A204.1 (cell line): ENCODE measurements around the gene STRADA.

Experiments
- FAIRE-seq: peaks from 2 replicates; lab custom pipeline; 2012; peaks lifted over from hg19 to GRCh38; lab: Jason Lieb, UNC

Gene STRADA

GRCh38 chr17:63682441-63682840, 59.2 kb downstream of the STRADA start:
- no peak for FAIRE-seq

- no peak for FAIRE-seq
These were observed 60.1 kb downstream of the STRADA start for GRCh38 chr17:63681530-63681929.

- no peak for FAIRE-seq
These were observed 60.9 kb downstream of the STRADA start for GRCh38 chr17:63680700-63681099.

GRCh38 chr17:63679214-63679613, 62.4 kb downstream of the STRADA start:
- no peak for FAIRE-seq

GRCh38 chr17:63676584-63676983, 65.0 kb downstream of the STRADA start:
- FAIRE-seq = no peak

GRCh38 chr17:63675607-63676546, 65.7 kb downstream of the STRADA start:
- no peak for FAIRE-seq

- FAIRE-seq = no peak
These were observed 66.4 kb downstream of the STRADA start for GRCh38 chr17:63675231-63675606.

- no peak for FAIRE-seq
These were observed 68.7 kb downstream of the STRADA start for GRCh38 chr17:63672856-63673255.

- FAIRE-seq = no peak
These were observed 75.9 kb downstream of the STRADA start for GRCh38 chr17:63665527-63666214.

- no peak for FAIRE-seq
These were observed 81.7 kb downstream of the STRADA start for GRCh38 chr17:63659850-63660249.

- FAIRE-seq = no peak
These were observed 83.2 kb downstream of the STRADA start for GRCh38 chr17:63658366-63658765.

GRCh38 chr17:63657786-63658185, 83.8 kb downstream of the STRADA start:
- FAIRE-seq = no peak

- no peak for FAIRE-seq
These were observed 88.5 kb downstream of the STRADA start for GRCh38 chr17:63653050-63653449.
